Mammary epithelial cell (primary cell): ENCODE measurements around the gene ASB2.

Experiments
- CTCF ChIP-seq, 2 donors: IDR thresholded peaks in 1 of 2; conservative IDR thresholded peaks in 1 of 2; 2 replicates each; pipeline ENCODE4 v1.5.1; 2011 to 2012; ENCODE audit warnings: inconsistent platforms in 2 of 2, low read length in 2 of 2, mild to moderate bottlenecking in 2 of 2, control low read depth in 1 of 2, low read depth in 1 of 2; ENCODE audit not compliant: insufficient read depth in 1 of 2; ENCODE audit errors: extremely low read depth in 1 of 2
- EZH2 ChIP-seq: IDR thresholded peaks from 2 replicates; pipeline ENCODE4 v1.6.1; 2012; ENCODE audit warnings: low read length, inconsistent platforms, borderline replicate concordance

GRCh38 chr14:93921001-93921806 is 55.2 kb downstream of the ASB2 start:
- TF ChIP-seq CTCF (conservative IDR thresholded peaks at IDR 0.05 in 1 of 2, IDR thresholded peaks at IDR 0.05 in 1 of 2; ENCODE audit: extremely low read depth in 1 of 2, insufficient read depth in 1 of 2, low read depth in 1 of 2, low read length in 2 of 2) (no peak), EZH2 (no peak)
